Measurements from ENCODE around the gene PARK7.

Gene PARK7

GRCh38 chr1:7983086-7983778, 21.7 kb downstream of the PARK7 start:
- no peaks in the 10 kb centered on the region for H3K27me3 ChIP-seq (ENCODE audit: control insufficient read depth, insufficient read depth, low read length)
- H3K9me3 ChIP-seq (ENCODE audit: control insufficient read depth, insufficient read depth, low read length) = no peaks in the 10 kb centered on the region
- H3K36me3 ChIP-seq (ENCODE audit: control insufficient read depth, insufficient read depth, low read length) = peaks cover 16% of the 10 kb centered on the region
- H3K4me3 ChIP-seq (ENCODE audit: low read length) = no peak overlapping the region
- H3K4me1 ChIP-seq (ENCODE audit: control insufficient read depth, insufficient read depth, low read length) = no peaks in the 10 kb centered on the region
- H3K27ac ChIP-seq (ENCODE audit: low read length) = no peak overlapping the region
- no peak for DNase-seq (ENCODE audit: low read depth, low spot score)
- WGBS (ENCODE audit: insufficient coverage, insufficient read length) = no CpG with 5 or more reads among the region's 15 CpGs

GRCh38 chr1:7984811-7985210, 23.3 kb downstream of the PARK7 start:
- DNase-seq (ENCODE audit: low read depth, low spot score) = no peak
- no CpG with 5 or more reads among the region's 15 CpGs for WGBS (ENCODE audit: insufficient coverage, insufficient read length)
- Histone ChIP-seq H3K27me3 (ENCODE audit: control insufficient read depth, insufficient read depth, low read length) (no peaks in the 10 kb centered on the region), H3K9me3 (ENCODE audit: control insufficient read depth, insufficient read depth, low read length) (no peaks in the 10 kb centered on the region), H3K27ac (ENCODE audit: low read length) (no peak overlapping the region), H3K36me3 (ENCODE audit: control insufficient read depth, insufficient read depth, low read length) (peaks cover 12% of the 10 kb centered on the region), H3K4me1 (ENCODE audit: control insufficient read depth, insufficient read depth, low read length) (no peaks in the 10 kb centered on the region), H3K4me3 (ENCODE audit: low read length) (no peak overlapping the region)

GRCh38 chr1:7985851-7986612, 24.5 kb downstream of the PARK7 start:
- Histone ChIP-seq H3K9me3 (ENCODE audit: control insufficient read depth, insufficient read depth, low read length) (no peaks in the 10 kb centered on the region), H3K36me3 (ENCODE audit: control insufficient read depth, insufficient read depth, low read length) (peaks cover 7% of the 10 kb centered on the region), H3K27ac (ENCODE audit: low read length) (no peak overlapping the region), H3K27me3 (ENCODE audit: control insufficient read depth, insufficient read depth, low read length) (no peaks in the 10 kb centered on the region), H3K4me1 (ENCODE audit: control insufficient read depth, insufficient read depth, low read length) (no peaks in the 10 kb centered on the region), H3K4me3 (ENCODE audit: low read length) (no peak overlapping the region)
- no CpG with 5 or more reads among the region's 15 CpGs for WGBS (ENCODE audit: insufficient coverage, insufficient read length)
- DNase-seq (ENCODE audit: low read depth, low spot score) = no peak

GRCh38 chr1:7987528-7987927, 26.0 kb downstream of the PARK7 start:
- no peaks in the 10 kb centered on the region for H3K9me3 ChIP-seq (ENCODE audit: control insufficient read depth, insufficient read depth, low read length)

GRCh38 chr1:7988576-7988975, 27.1 kb downstream of the PARK7 start:
- no peaks in the 10 kb centered on the region for H3K4me1 ChIP-seq (ENCODE audit: control insufficient read depth, insufficient read depth, low read length)
- DNase-seq (ENCODE audit: low read depth, low spot score) = no peak
- H3K27me3 ChIP-seq (ENCODE audit: control insufficient read depth, insufficient read depth, low read length) = no peaks in the 10 kb centered on the region
- H3K9me3 ChIP-seq (ENCODE audit: control insufficient read depth, insufficient read depth, low read length) = no peaks in the 10 kb centered on the region
- no peak overlapping the region for H3K4me3 ChIP-seq (ENCODE audit: low read length)
- peaks cover 4% of the 10 kb centered on the region for H3K36me3 ChIP-seq (ENCODE audit: control insufficient read depth, insufficient read depth, low read length)
- no CpG with 5 or more reads among the region's 1 CpG for WGBS (ENCODE audit: insufficient coverage, insufficient read length)
- H3K27ac ChIP-seq (ENCODE audit: low read length) = no peak overlapping the region

More at GRCh38 chr1:7987528-7987927, 26.0 kb downstream of the PARK7 start:
- Histone ChIP-seq H3K4me3 (ENCODE audit: low read length) (no peak overlapping the region), H3K36me3 (ENCODE audit: control insufficient read depth, insufficient read depth, low read length) (peaks cover 7% of the 10 kb centered on the region), H3K27ac (ENCODE audit: low read length) (no peak overlapping the region), H3K27me3 (ENCODE audit: control insufficient read depth, insufficient read depth, low read length) (no peaks in the 10 kb centered on the region), H3K4me1 (ENCODE audit: control insufficient read depth, insufficient read depth, low read length) (no peaks in the 10 kb centered on the region)
- DNase-seq (ENCODE audit: low read depth, low spot score) = no peak
- no CpG with 5 or more reads among the region's 7 CpGs for WGBS (ENCODE audit: insufficient coverage, insufficient read length)

GRCh38 chr1:7989762-7990428, 28.4 kb downstream of the PARK7 start:
- H3K27ac ChIP-seq (ENCODE audit: low read length) = no peak overlapping the region
- WGBS (ENCODE audit: insufficient coverage, insufficient read length) = no CpG with 5 or more reads among the region's 2 CpGs

GRCh38 chr1:7991504-7992440, 30.3 kb downstream of the PARK7 start:
- Histone ChIP-seq H3K4me1 (ENCODE audit: control insufficient read depth, insufficient read depth, low read length) (no peaks in the 10 kb centered on the region), H3K9me3 (ENCODE audit: control insufficient read depth, insufficient read depth, low read length) (no peaks in the 10 kb centered on the region), H3K4me3 (ENCODE audit: low read length) (no peak overlapping the region), H3K27me3 (ENCODE audit: control insufficient read depth, insufficient read depth, low read length) (no peaks in the 10 kb centered on the region), H3K27ac (ENCODE audit: low read length) (no peak overlapping the region), H3K36me3 (ENCODE audit: control insufficient read depth, insufficient read depth, low read length) (no peaks in the 10 kb centered on the region)
- WGBS (ENCODE audit: insufficient coverage, insufficient read length) = no CpG with 5 or more reads among the region's 18 CpGs
- DNase-seq (ENCODE audit: low read depth, low spot score) = peak; percentile 84

More at GRCh38 chr1:7989762-7990428, 28.4 kb downstream of the PARK7 start:
- H3K27me3 ChIP-seq (ENCODE audit: control insufficient read depth, insufficient read depth, low read length) = no peaks in the 10 kb centered on the region
- no peak for DNase-seq (ENCODE audit: low read depth, low spot score)
- peaks cover 2% of the 10 kb centered on the region; the same call in 1 of the 2 replicates for H3K36me3 ChIP-seq (ENCODE audit: control insufficient read depth, insufficient read depth, low read length)
- H3K4me1 ChIP-seq (ENCODE audit: control insufficient read depth, insufficient read depth, low read length) = no peaks in the 10 kb centered on the region
- H3K9me3 ChIP-seq (ENCODE audit: control insufficient read depth, insufficient read depth, low read length) = no peaks in the 10 kb centered on the region
- no peak overlapping the region for H3K4me3 ChIP-seq (ENCODE audit: low read length)

GRCh38 chr1:7992885-7993284, 31.4 kb downstream of the PARK7 start:
- Histone ChIP-seq H3K27ac (ENCODE audit: low read length) (no peak overlapping the region), H3K4me3 (ENCODE audit: low read length) (no peak overlapping the region), H3K4me1 (ENCODE audit: control insufficient read depth, insufficient read depth, low read length) (no peaks in the 10 kb centered on the region), H3K9me3 (ENCODE audit: control insufficient read depth, insufficient read depth, low read length) (no peaks in the 10 kb centered on the region), H3K27me3 (ENCODE audit: control insufficient read depth, insufficient read depth, low read length) (no peaks in the 10 kb centered on the region), H3K36me3 (ENCODE audit: control insufficient read depth, insufficient read depth, low read length) (no peaks in the 10 kb centered on the region)
- no peak for DNase-seq (ENCODE audit: low read depth, low spot score)
- no CpG with 5 or more reads among the region's 4 CpGs for WGBS (ENCODE audit: insufficient coverage, insufficient read length)

GRCh38 chr1:7993593-7994479, 32.3 kb downstream of the PARK7 start:
- no peaks in the 10 kb centered on the region for H3K27me3 ChIP-seq (ENCODE audit: control insufficient read depth, insufficient read depth, low read length)
- H3K4me1 ChIP-seq (ENCODE audit: control insufficient read depth, insufficient read depth, low read length) = no peaks in the 10 kb centered on the region
- no peak for DNase-seq (ENCODE audit: low read depth, low spot score)
- no CpG with 5 or more reads among the region's 19 CpGs for WGBS (ENCODE audit: insufficient coverage, insufficient read length)
- H3K9me3 ChIP-seq (ENCODE audit: control insufficient read depth, insufficient read depth, low read length) = no peaks in the 10 kb centered on the region
- no peak overlapping the region for H3K4me3 ChIP-seq (ENCODE audit: low read length)
- no peak overlapping the region for H3K27ac ChIP-seq (ENCODE audit: low read length)
- no peaks in the 10 kb centered on the region for H3K36me3 ChIP-seq (ENCODE audit: control insufficient read depth, insufficient read depth, low read length)

Data from iPS DF 6.9 (cell line).